ENCODE results near the gene ATP1A4.
A peak's percentile ranks its signal among the peaks of the same experiment; 100 is the strongest.

The ATP1A4 gene

DNA sequence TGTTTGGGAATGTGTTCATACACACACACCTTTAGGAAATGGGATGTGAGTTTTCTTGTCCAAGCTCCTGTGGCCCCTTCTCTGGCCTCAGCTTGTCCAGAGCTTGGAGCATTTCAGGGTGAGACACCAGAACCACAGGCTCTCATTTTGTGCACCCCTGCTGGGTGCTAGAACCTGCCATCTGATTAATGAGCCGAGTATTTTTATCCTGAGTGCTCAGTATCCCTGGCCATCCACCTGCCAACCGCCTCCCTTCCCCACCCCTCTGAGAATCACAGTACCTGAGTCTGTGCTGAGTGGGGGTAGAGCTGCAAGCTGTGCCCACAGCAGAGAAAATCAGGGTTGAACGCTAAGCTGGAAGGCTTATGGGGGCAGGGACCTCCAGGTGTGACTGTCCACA lies 40.4 kb downstream of the ATP1A4 start:
- TF ChIP-seq, protein P1, sequence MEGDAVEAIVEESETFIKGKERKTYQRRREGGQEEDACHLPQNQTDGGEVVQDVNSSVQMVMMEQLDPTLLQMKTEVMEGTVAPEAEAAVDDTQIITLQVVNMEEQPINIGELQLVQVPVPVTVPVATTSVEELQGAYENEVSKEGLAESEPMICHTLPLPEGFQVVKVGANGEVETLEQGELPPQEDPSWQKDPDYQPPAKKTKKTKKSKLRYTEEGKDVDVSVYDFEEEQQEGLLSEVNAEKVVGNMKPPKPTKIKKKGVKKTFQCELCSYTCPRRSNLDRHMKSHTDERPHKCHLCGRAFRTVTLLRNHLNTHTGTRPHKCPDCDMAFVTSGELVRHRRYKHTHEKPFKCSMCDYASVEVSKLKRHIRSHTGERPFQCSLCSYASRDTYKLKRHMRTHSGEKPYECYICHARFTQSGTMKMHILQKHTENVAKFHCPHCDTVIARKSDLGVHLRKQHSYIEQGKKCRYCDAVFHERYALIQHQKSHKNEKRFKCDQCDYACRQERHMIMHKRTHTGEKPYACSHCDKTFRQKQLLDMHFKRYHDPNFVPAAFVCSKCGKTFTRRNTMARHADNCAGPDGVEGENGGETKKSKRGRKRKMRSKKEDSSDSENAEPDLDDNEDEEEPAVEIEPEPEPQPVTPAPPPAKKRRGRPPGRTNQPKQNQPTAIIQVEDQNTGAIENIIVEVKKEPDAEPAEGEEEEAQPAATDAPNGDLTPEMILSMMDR (conservative IDR thresholded peaks at IDR 0.05; ENCODE audit: low read depth, low read length): no peak
- H3K4me3 ChIP-seq (ENCODE audit: low read depth, low read length): no peak overlapping the region
- no peak for DNase-seq (ENCODE audit: low read depth)

DNA sequence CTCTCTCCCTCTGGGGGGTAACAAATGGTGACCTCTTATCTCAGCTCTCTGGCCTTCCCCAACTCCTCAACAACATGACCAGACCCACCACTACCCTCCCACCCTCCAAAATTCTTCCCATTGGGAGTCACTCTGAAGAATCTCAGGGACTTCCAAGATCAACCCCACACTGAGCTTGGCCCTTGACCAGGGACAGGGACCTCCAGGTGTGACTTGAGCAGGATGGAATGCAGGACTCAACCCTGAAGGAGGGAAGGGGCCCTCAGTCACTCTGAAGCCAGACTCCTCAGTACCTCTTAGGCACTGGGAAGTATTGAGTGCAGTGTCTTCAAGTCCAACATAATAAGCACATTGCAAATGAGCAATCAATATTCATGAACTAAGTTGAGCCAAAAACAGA lies 40.8 kb downstream of the ATP1A4 start:
- no peak overlapping the region for H3K4me3 ChIP-seq (ENCODE audit: low read depth, low read length)
- TF ChIP-seq, protein P1 (conservative IDR thresholded peaks at IDR 0.05; ENCODE audit: low read depth, low read length): no peak
- DNase-seq (ENCODE audit: low read depth): no peak

DNA sequence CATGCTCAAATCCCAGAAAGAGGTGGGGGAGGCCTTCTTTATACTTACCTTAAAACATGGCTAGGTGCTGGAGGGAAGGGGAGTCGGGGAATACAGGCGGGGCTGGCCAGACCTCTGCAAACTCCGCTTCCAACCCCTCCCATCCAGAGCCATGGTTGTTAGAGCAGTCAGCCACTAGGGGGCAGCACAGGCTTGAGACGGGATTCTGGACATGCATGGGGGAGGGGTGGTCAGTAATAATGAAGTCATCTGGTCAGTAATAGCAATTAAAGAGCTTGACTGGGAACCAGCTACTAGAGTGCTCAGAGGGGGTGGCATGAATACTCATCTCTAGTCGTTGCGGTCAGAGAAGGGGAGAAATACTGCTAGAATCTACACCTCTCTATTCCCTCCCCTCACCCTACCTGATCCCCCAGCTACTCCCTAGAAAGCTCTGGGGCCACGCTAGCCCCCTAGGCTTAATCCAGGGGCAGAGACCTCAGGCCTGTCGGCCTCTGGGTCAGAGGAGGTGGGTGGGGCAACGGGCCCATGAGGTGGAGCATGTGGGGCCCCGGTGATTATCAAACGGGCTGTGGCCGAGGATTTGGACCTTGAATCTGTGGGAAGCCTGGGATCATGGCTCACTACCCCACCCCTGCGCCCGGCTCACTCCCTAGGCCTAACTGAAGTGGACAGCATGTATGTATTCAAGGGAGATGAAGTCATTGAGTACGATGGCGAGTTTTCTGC lies 41.9 kb downstream of the ATP1A4 start:
- no peak overlapping the region for H3K4me3 ChIP-seq (ENCODE audit: low read depth, low read length)
- DNase-seq (ENCODE audit: low read depth): peak; percentile 91
- TF ChIP-seq, protein P1 (conservative IDR thresholded peaks at IDR 0.05; ENCODE audit: low read depth, low read length): peak; percentile 93

DNA sequence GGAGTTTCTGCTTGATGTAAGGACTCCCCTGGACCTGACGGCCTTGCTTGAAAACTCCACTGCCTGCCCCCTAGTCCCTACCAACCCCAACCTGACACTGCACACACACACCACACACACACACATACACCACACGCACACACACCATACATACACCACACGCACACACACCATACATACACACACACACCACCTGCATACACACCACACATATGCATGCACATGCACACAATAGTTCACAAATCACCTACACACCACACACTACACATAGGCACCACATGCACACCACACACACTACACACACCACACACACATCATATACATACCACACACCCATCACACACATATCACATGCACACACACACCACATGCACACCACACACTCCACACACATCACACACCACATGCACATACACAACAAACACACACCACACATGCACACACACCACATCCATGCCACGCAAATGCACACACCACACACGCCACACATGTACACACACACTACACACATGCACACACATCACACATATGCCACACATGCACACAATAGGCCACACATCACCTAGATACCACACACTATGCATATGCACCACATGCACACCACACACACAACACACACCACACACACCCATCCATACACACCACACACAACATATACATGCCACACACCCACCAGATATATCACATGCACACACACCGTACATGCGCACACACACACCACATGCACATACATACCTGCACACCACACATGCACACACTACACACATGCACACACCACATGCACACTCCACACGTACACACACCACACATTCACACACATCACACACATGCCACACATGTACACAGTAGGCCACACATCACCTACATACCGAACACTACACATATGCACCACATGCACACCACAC lies 42.7 kb downstream of the ATP1A4 start:
- DNase-seq (ENCODE audit: low read depth): no peak
- TF ChIP-seq, protein P1 (conservative IDR thresholded peaks at IDR 0.05; ENCODE audit: low read depth, low read length): no peak
- no peak overlapping the region for H3K4me3 ChIP-seq (ENCODE audit: low read depth, low read length)

DNA sequence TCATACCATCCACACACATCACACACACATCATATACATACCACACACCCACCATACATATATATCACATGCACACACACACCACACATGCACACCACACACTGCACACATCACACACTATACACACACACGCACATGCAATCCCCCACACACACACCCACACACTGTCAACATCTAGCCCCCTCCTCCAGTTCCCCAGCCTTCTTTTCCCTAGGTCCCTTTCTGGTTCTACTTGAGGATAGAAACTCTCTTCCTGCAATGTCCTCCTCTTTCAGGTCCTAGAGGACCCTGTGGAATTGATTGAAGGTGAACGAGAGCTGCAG lies 43.3 kb downstream of the ATP1A4 start:
- TF ChIP-seq, protein P1 (conservative IDR thresholded peaks at IDR 0.05; ENCODE audit: low read depth, low read length): no peak

DNA sequence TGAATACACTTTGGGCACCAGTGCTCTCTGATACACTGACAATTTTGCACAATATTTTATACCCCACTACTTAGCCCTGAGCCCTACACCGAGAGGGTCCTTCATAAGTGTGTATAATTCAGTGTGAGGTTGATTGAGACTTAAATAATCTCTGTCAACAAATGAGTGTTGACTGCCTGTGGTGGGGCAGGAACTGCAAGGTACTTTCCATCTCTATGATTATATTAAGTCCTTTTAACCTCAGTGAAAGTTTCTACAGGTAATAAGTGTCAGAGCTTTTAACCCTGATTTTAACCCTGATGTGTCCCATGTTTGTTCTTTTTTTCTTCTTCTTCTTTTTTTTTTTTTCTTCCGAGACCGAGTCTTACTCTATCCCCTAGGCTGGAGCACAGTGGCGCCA lies 44.7 kb downstream of the ATP1A4 start:
- no peak for DNase-seq (ENCODE audit: low read depth)
- TF ChIP-seq, protein P1 (conservative IDR thresholded peaks at IDR 0.05; ENCODE audit: low read depth, low read length): no peak
- no peak overlapping the region for H3K4me3 ChIP-seq (ENCODE audit: low read depth, low read length)

More for the DNA sequence above, 43.3 kb downstream of the ATP1A4 start:
- DNase-seq (ENCODE audit: low read depth): no peak
- H3K4me3 ChIP-seq (ENCODE audit: low read depth, low read length): no peak overlapping the region

All from choroid plexus epithelial cell (primary cell).